Activated naive CD4-positive, alpha-beta T cell treated with anti-CD3 and anti-CD28 coated beads, Interleukin-2, amount 10 ng/mL, durations not matched to agents 7 days and 5 days (primary cell): Measurements from ENCODE around the gene STAT1.

Experiments used
- CTCF ChIA-PET: fragments of 350-600 bp; sonication (Branson Sonifier 250); formaldehyde crosslinking; loops from one replicate; lab custom pipeline; 2021; ENCODE audit warnings: antibody characterized with exemption; lab: Charles Lee
- DNase-seq: peaks from one replicate; pipeline ENCODE4 v3.0.0-alpha.2; 2020
- H3K27ac Mint-ChIP-seq: one replicate; pipeline ENCODE4 v1.8.0; 2021; ENCODE audit warnings: mild to moderate bottlenecking, moderate library complexity, mixed read lengths
- H3K27me3 Mint-ChIP-seq: one replicate; pipeline ENCODE4 v1.8.0; 2021; ENCODE audit warnings: mild to moderate bottlenecking, mixed read lengths
- H3K36me3 Mint-ChIP-seq: one replicate; pipeline ENCODE4 v1.8.0; 2021; ENCODE audit warnings: mixed read lengths
- H3K4me1 Mint-ChIP-seq: one replicate; pipeline ENCODE4 v1.8.0; 2021; ENCODE audit warnings: mixed read lengths
- H3K4me3 Mint-ChIP-seq: one replicate; pipeline ENCODE4 v1.8.0; 2021; ENCODE audit warnings: mild to moderate bottlenecking, moderate library complexity, mixed read lengths
- H3K9me3 Mint-ChIP-seq: one replicate; pipeline ENCODE4 v1.8.0; 2021; ENCODE audit warnings: mixed read lengths

Gene STAT1

GRCh38 chr2:190940454-190940853 is 73.5 kb downstream of the STAT1 start:
- Mint-ChIP-seq H3K9me3 (no peaks in the 10 kb centered on the region), H3K27me3 (no peaks in the 10 kb centered on the region), H3K4me1 (no peaks in the 10 kb centered on the region), H3K27ac (no peak overlapping the region), H3K4me3 (no peak overlapping the region), H3K36me3 (peaks cover 7% of the 10 kb centered on the region)
- no peak for DNase-seq
- CTCF ChIA-PET: no interaction called here

- Mint-ChIP-seq H3K4me1 (no peaks in the 10 kb centered on the region), H3K27ac (no peak overlapping the region), H3K4me3 (no peak overlapping the region), H3K9me3 (no peaks in the 10 kb centered on the region), H3K27me3 (no peaks in the 10 kb centered on the region), H3K36me3 (peaks cover 10% of the 10 kb centered on the region)
- CTCF ChIA-PET: no interaction called here
- DNase-seq: no peak
These were observed 75.1 kb downstream of the STAT1 start for GRCh38 chr2:190938771-190939335.

GRCh38 chr2:190935054-190935453 is 78.9 kb downstream of the STAT1 start:
- Mint-ChIP-seq H3K27ac (no peak overlapping the region), H3K36me3 (peaks cover 25% of the 10 kb centered on the region), H3K27me3 (no peaks in the 10 kb centered on the region), H3K4me3 (no peak overlapping the region), H3K4me1 (no peaks in the 10 kb centered on the region), H3K9me3 (no peaks in the 10 kb centered on the region)
- CTCF ChIA-PET: no interaction called here
- DNase-seq: no peak

GRCh38 chr2:190933361-190933760 is 80.6 kb downstream of the STAT1 start:
- Mint-ChIP-seq H3K4me1 (no peaks in the 10 kb centered on the region), H3K9me3 (no peaks in the 10 kb centered on the region), H3K27ac (no peak overlapping the region), H3K27me3 (no peaks in the 10 kb centered on the region), H3K4me3 (no peak overlapping the region), H3K36me3 (peaks cover 34% of the 10 kb centered on the region)
- no peak for DNase-seq
- CTCF ChIA-PET: interaction anchor here (1.4 kb wide), 1 partner anchor 152 kb away, joined by 3 read pairs; no protein-coding TSS in a partner anchor

- peaks cover 38% of the 10 kb centered on the region for H3K36me3 Mint-ChIP-seq
- CTCF ChIA-PET: interaction anchor here (1.4 kb wide), 1 partner anchor 152 kb away, joined by 3 read pairs; no protein-coding TSS in a partner anchor
- H3K27me3 Mint-ChIP-seq: no peaks in the 10 kb centered on the region
- DNase-seq: no peak
- no peak overlapping the region for H3K27ac Mint-ChIP-seq
- no peaks in the 10 kb centered on the region for H3K4me1 Mint-ChIP-seq
- H3K9me3 Mint-ChIP-seq: no peaks in the 10 kb centered on the region
- no peak overlapping the region for H3K4me3 Mint-ChIP-seq
These were observed 81.5 kb downstream of the STAT1 start for GRCh38 chr2:190932514-190932913.

GRCh38 chr2:190930411-190930810 is 83.6 kb downstream of the STAT1 start:
- H3K4me3 Mint-ChIP-seq: no peak overlapping the region
- CTCF ChIA-PET: no interaction called here
- H3K4me1 Mint-ChIP-seq: no peaks in the 10 kb centered on the region
- no peaks in the 10 kb centered on the region for H3K9me3 Mint-ChIP-seq
- H3K36me3 Mint-ChIP-seq: peaks cover 43% of the 10 kb centered on the region
- no peak overlapping the region for H3K27ac Mint-ChIP-seq
- H3K27me3 Mint-ChIP-seq: no peaks in the 10 kb centered on the region
- no peak for DNase-seq

GRCh38 chr2:190929919-190930318 is 84.1 kb downstream of the STAT1 start:
- no peaks in the 10 kb centered on the region for H3K4me1 Mint-ChIP-seq
- no peak for DNase-seq
- CTCF ChIA-PET: no interaction called here
- H3K27me3 Mint-ChIP-seq: no peaks in the 10 kb centered on the region
- peaks cover 47% of the 10 kb centered on the region for H3K36me3 Mint-ChIP-seq
- H3K4me3 Mint-ChIP-seq: no peak overlapping the region
- no peak overlapping the region for H3K27ac Mint-ChIP-seq
- no peaks in the 10 kb centered on the region for H3K9me3 Mint-ChIP-seq

GRCh38 chr2:190927301-190927700 is 86.7 kb downstream of the STAT1 start:
- no peak overlapping the region for H3K4me3 Mint-ChIP-seq
- CTCF ChIA-PET: interaction anchor here (0.9 kb wide), 1 partner anchor 77 kb away, joined by 3 read pairs; no protein-coding TSS in a partner anchor
- no peak for DNase-seq
- peaks cover 53% of the 10 kb centered on the region for H3K36me3 Mint-ChIP-seq
- no peaks in the 10 kb centered on the region for H3K9me3 Mint-ChIP-seq
- H3K4me1 Mint-ChIP-seq: no peaks in the 10 kb centered on the region
- H3K27ac Mint-ChIP-seq: no peak overlapping the region
- no peaks in the 10 kb centered on the region for H3K27me3 Mint-ChIP-seq

- Mint-ChIP-seq H3K4me1 (peaks cover 11% of the 10 kb centered on the region), H3K36me3 (peaks cover 49% of the 10 kb centered on the region), H3K4me3 (no peak overlapping the region), H3K27me3 (no peaks in the 10 kb centered on the region), H3K27ac (peak overlapping the region; percentile 3), H3K9me3 (no peaks in the 10 kb centered on the region)
- CTCF ChIA-PET: no interaction called here
- no peak for DNase-seq
These were observed 91.6 kb downstream of the STAT1 start for GRCh38 chr2:190922376-190922775.

GRCh38 chr2:190920085-190920484 is 93.9 kb downstream of the STAT1 start:
- Mint-ChIP-seq H3K27me3 (no peaks in the 10 kb centered on the region), H3K27ac (no peak overlapping the region), H3K4me1 (peaks cover 28% of the 10 kb centered on the region), H3K9me3 (no peaks in the 10 kb centered on the region), H3K4me3 (no peak overlapping the region), H3K36me3 (peaks cover 55% of the 10 kb centered on the region)
- CTCF ChIA-PET: no interaction called here
- DNase-seq: no peak
